Pericardium fibroblast (primary cell): ENCODE data around the gene TOR2A. TPM values are rescaled to one million over a fixed set of nuclear protein-coding genes. Genes with fewer than 3 reads are reported as not detected.

Experiments
- total RNA-seq: library from RNA; depleted of rRNA; stranded (reverse); fragments of >200 nt; gene quantifications from 2 replicates; pipeline ENCODE4 v1.2.3, GENCODE V29; 2015

TOR2A gene
- 13.4 and 19.6 TPM in 2 replicates for total RNA-seq

GRCh38 chr9:127734747-127735529 is at the start of gene TOR2A:
Gene TOR2A, minus strand, starts transcription at chr9:127735294. Its CDS starts 24 bp downstream, at chr9:127735270.

GRCh38 chr9:127778280-127779135 is 43.4 kb upstream of the TOR2A start, which contains the start of gene SH2D3C:
Gene SH2D3C, minus strand, starts transcription at chr9:127778666. Its CDS starts 39 bp downstream, at chr9:127778627.

GRCh38 chr9:127715470-127716337 is 19.4 kb downstream of the TOR2A start, which contains the start of the genes PTRH1 and TTC16:
Gene PTRH1, minus strand, starts transcription at chr9:127715663. Its CDS starts 24 bp downstream, at chr9:127715639.
Gene TTC16, plus strand, starts transcription at chr9:127716079. Its CDS starts 67 bp downstream, at chr9:127716146.

GRCh38 chr9:127706836-127707241 is 28.3 kb downstream of the TOR2A start, which contains the start of gene CFAP157:
Gene CFAP157, plus strand, starts transcription at chr9:127706988. Its CDS starts 44 bp downstream, at chr9:127707032.

Other genes starting within 250 kb of the TOR2A start
- gene STXBP1, start 123.0 kb downstream of the TOR2A start, total RNA-seq: 20.5 and 31.7 TPM in 2 replicates
- 0.51 TPM in 1 of 2 replicates, not detected in the other for gene CFAP157, start 28.3 kb downstream of the TOR2A start, total RNA-seq
- 12.0 and 22.5 TPM in 2 replicates for gene PTRH1, start 19.6 kb downstream of the TOR2A start, total RNA-seq
- not detected in 2 replicates for gene TTC16, start 19.2 kb downstream of the TOR2A start, total RNA-seq
- 0.23 and 0.94 TPM in 2 replicates for gene SH2D3C, start 43.4 kb upstream of the TOR2A start, total RNA-seq
- 19.6 and 46.1 TPM in 2 replicates for gene CDK9, start 50.7 kb upstream of the TOR2A start, total RNA-seq
- gene FPGS, start 67.6 kb upstream of the TOR2A start, total RNA-seq: 55.2 and 63.8 TPM in 2 replicates
- gene ENG, start 119.4 kb upstream of the TOR2A start, total RNA-seq: 74.1 and 186 TPM in 2 replicates
- 46.2 and 90.9 TPM in 2 replicates for gene AK1, start 142.4 kb upstream of the TOR2A start, total RNA-seq
- 83.8 and 100 TPM in 2 replicates for gene ST6GALNAC6, start 164.3 kb upstream of the TOR2A start, total RNA-seq
- gene ST6GALNAC4, start 181.7 kb upstream of the TOR2A start, total RNA-seq: 47.5 and 59.7 TPM in 2 replicates
- gene PIP5KL1, start 195.5 kb upstream of the TOR2A start, total RNA-seq: 7.9 and 8.9 TPM in 2 replicates
- 15.5 and 21.0 TPM in 2 replicates for gene DPM2, start 202.6 kb upstream of the TOR2A start, total RNA-seq
- gene EEIG1, start 245.7 kb upstream of the TOR2A start, total RNA-seq: 12.5 and 14.1 TPM in 2 replicates